Fibroblast of lung (primary cell): Measurements from ENCODE around the gene SYNJ2. TPM values are rescaled to one million over a fixed set of nuclear protein-coding genes. Genes with fewer than 3 reads are reported as not detected.

ENCODE experiments used
- DNase-seq, 2 donors: peaks; one replicate each; pipeline versions ENCODE4 v3.0.0 to v3.0.0-alpha.2; 2010; ENCODE audit warnings: low read depth in 2 of 2
- H2AFZ ChIP-seq: 2 replicates; pipeline ENCODE4 v1.5.1; 2012; ENCODE audit warnings: low read length, control low read depth, inconsistent platforms
- H3K27ac ChIP-seq: 2 replicates; pipeline ENCODE4 v1.5.1; 2011; ENCODE audit warnings: low read length, control low read depth; ENCODE audit not compliant: insufficient read depth
- H3K27me3 ChIP-seq: 2 replicates; pipeline ENCODE4 v1.5.1; 2011; ENCODE audit warnings: mild to moderate bottlenecking, low read length; ENCODE audit not compliant: control insufficient read depth, insufficient read depth
- H3K36me3 ChIP-seq: 2 replicates; pipeline ENCODE4 v1.5.1; 2011; ENCODE audit warnings: low read length; ENCODE audit not compliant: control insufficient read depth, insufficient read depth
- H3K4me1 ChIP-seq: 2 replicates; pipeline ENCODE4 v1.5.1; 2011; ENCODE audit warnings: low read length; ENCODE audit not compliant: control insufficient read depth, insufficient read depth; ENCODE audit errors: extremely low read depth
- H3K4me2 ChIP-seq: 2 replicates; pipeline ENCODE4 v1.5.1; 2011; ENCODE audit warnings: low read length, control low read depth; ENCODE audit not compliant: insufficient read depth; ENCODE audit errors: extremely low read depth
- H3K4me3 ChIP-seq, 4 experiments: fragments of 200-600 bp in 1 of 4; sonication (generic) in 1 of 4; replicated peaks in 1 of 4; 2 replicates each; pipeline ENCODE4 v1.5.1; 2011 to 2016; ENCODE audit warnings: low read length in 4 of 4, low read depth in 3 of 4, mild to moderate bottlenecking in 3 of 4, control low read depth in 2 of 4, inconsistent platforms in 1 of 4, mixed read lengths in 1 of 4; ENCODE audit not compliant: insufficient read depth in 1 of 4; ENCODE audit errors: control extremely low read depth in 1 of 4
- H3K79me2 ChIP-seq: 2 replicates; pipeline ENCODE4 v1.5.1; 2012; ENCODE audit warnings: mild to moderate bottlenecking, low read length, inconsistent platforms; ENCODE audit not compliant: control insufficient read depth, insufficient read depth
- H3K9ac ChIP-seq: 2 replicates; pipeline ENCODE4 v1.5.1; 2011; ENCODE audit warnings: mild to moderate bottlenecking, low read length, control low read depth; ENCODE audit not compliant: insufficient read depth
- H3K9me3 ChIP-seq: 2 replicates; pipeline ENCODE4 v1.5.1; 2012; ENCODE audit warnings: low read depth, low read length; ENCODE audit not compliant: control insufficient read depth, insufficient read depth
- H4K20me1 ChIP-seq: 2 replicates; pipeline ENCODE4 v1.5.1; 2011; ENCODE audit warnings: low read length; ENCODE audit not compliant: control insufficient read depth, insufficient read depth; ENCODE audit errors: extremely low read depth
- CTCF ChIP-seq, 2 donors: IDR thresholded peaks in 1 of 2; conservative IDR thresholded peaks in 1 of 2; 1 replicate in 1 of 2; 2 replicates in 1 of 2; pipeline ENCODE4 v1.5.1; 2011 to 2012; ENCODE audit warnings: low read length in 2 of 2, control low read depth in 1 of 2, inconsistent platforms in 1 of 2, low read depth in 1 of 2, mild to moderate bottlenecking in 1 of 2
- EZH2 ChIP-seq: IDR thresholded peaks from 2 replicates; pipeline ENCODE4 v1.5.1; 2012; ENCODE audit warnings: low read length, control low read depth, mild to moderate bottlenecking; ENCODE audit errors: missing control alignments
- polyA plus RNA-seq, 2 donors: library from polyadenylated mRNA; depleted of rRNA in 1 of 2; stranded (reverse) in 1 of 2; unstranded in 1 of 2; fragments of >200 nt; gene quantifications; 2 replicates each; pipeline ENCODE4 v1.2.1, GENCODE V29; 2011 to 2012; ENCODE audit warnings: missing spikeins in 1 of 2
- total RNA-seq: library from RNA; depleted of rRNA; stranded (reverse); fragments of >200 nt; gene quantifications from 2 replicates; pipeline ENCODE4 v1.2.1, GENCODE V29; 2014

Gene SYNJ2
- total and polyA plus RNA-seq, 2 donors (not counting 1 experiment from before 2014, with no cell fraction given), result 23.5 to 57.3 TPM

DNA sequence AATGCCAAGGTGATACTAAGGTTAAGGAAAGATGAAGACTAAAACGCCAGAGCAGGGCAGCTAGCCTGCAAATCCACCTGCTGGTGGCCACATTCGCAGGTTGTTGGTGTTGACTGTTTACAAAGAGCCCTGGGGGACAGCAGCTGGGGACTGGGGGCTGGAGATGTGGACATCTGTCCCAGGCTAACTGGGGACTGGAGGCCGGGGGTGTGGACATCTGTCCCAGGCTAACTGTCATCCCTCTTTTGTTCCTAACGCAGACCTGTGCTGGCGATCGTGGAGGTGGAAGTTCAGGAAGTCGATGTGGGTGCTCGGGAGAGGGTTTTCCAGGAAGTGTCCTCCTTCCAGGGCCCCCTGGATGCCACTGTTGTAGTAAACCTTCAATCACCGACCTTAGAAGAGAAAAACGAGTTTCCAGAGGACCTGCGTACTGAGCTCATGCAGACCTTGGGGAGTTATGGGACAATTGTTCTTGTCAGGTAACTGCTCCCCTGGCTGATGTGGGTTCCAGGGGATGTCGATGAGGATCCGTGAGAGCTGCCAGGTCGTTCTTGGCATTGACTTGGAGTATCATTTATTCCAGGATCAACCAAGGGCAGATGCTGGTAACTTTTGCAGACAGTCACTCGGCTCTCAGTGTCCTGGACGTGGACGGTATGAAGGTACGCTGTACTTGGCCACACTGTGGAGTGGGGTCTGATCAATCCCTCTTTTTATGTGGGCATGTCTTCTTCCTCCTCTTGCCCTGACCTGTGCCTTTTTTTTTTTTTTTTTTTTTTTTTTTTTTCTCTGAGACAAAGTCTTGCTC lies 99.4 kb downstream of the SYNJ2 start:
- H3K4me3 ChIP-seq, result no peak overlapping the region
- TF ChIP-seq CTCF (conservative IDR thresholded peaks at IDR 0.05 in 1 of 2, IDR thresholded peaks at IDR 0.05 in 1 of 2; ENCODE audit: low read depth in 1 of 2, low read length in 2 of 2) (no peak), EZH2 (no peak)
- H3K79me2 ChIP-seq, result no peaks in the 10 kb centered on the region
- no peak for DNase-seq
- no peak overlapping the region for H3K9ac ChIP-seq
- H4K20me1 ChIP-seq, result no peaks in the 10 kb centered on the region
- H3K36me3 ChIP-seq, result peaks cover 24% of the 10 kb centered on the region
- no peaks in the 10 kb centered on the region for H3K9me3 ChIP-seq
- H3K4me1 ChIP-seq, result peaks cover 7% of the 10 kb centered on the region
- no peaks in the 10 kb centered on the region for H3K27me3 ChIP-seq
- H3K27ac ChIP-seq, result no peak overlapping the region
- H3K4me2 ChIP-seq, result no peak overlapping the region
- no peak overlapping the region for H2AFZ ChIP-seq

- Histone ChIP-seq H4K20me1 (no peaks in the 10 kb centered on the region), H2AFZ (no peak overlapping the region), H3K27ac (no peak overlapping the region), H3K4me1 (peaks cover 12% of the 10 kb centered on the region), H3K36me3 (peaks cover 27% of the 10 kb centered on the region), H3K79me2 (no peaks in the 10 kb centered on the region), H3K27me3 (no peaks in the 10 kb centered on the region), H3K9ac (no peak overlapping the region), H3K4me3 (no peak overlapping the region), H3K9me3 (no peaks in the 10 kb centered on the region), H3K4me2 (no peak overlapping the region)
- no peak for TF ChIP-seq EZH2
- TF ChIP-seq CTCF (conservative IDR thresholded peaks at IDR 0.05 in 1 of 2, IDR thresholded peaks at IDR 0.05 in 1 of 2; ENCODE audit: low read depth in 1 of 2, low read length in 2 of 2), result no peak
- DNase-seq, result no peak
These were observed 99.9 kb downstream of the SYNJ2 start for GRCh38 chr6:158081657-158081935.

GRCh38 chr6:158083455-158084325 lies 102.0 kb downstream of the SYNJ2 start:
- H4K20me1 ChIP-seq, result no peaks in the 10 kb centered on the region
- no peaks in the 10 kb centered on the region for H3K27me3 ChIP-seq
- H3K27ac ChIP-seq, result no peak overlapping the region
- H3K36me3 ChIP-seq, result peaks cover 30% of the 10 kb centered on the region
- no peak overlapping the region for H2AFZ ChIP-seq
- DNase-seq, result peak in 1 of 2 donors; percentile 51
- H3K4me1 ChIP-seq, result peaks cover 18% of the 10 kb centered on the region
- H3K9me3 ChIP-seq, result no peaks in the 10 kb centered on the region
- TF ChIP-seq CTCF (conservative IDR thresholded peaks at IDR 0.05 in 1 of 2, IDR thresholded peaks at IDR 0.05 in 1 of 2; ENCODE audit: low read depth in 1 of 2, low read length in 2 of 2), result no peak
- no peak for TF ChIP-seq EZH2
- no peak overlapping the region for H3K9ac ChIP-seq
- H3K4me3 ChIP-seq, result no peak overlapping the region
- no peak overlapping the region for H3K4me2 ChIP-seq
- H3K79me2 ChIP-seq, result no peaks in the 10 kb centered on the region
